IPS DF 19.7 (cell line): ENCODE results near the gene AMMECR1.

Experiments
- DNase-seq: peaks from one replicate; pipeline ENCODE4 v3.0.0-alpha.2; 2013; ENCODE audit warnings: low read depth, low spot score

AMMECR1 gene

GRCh38 chrX:110311437-110312230 is 6.3 kb downstream of the AMMECR1 start:
- no peak for DNase-seq

- DNase-seq: no peak
Measured at GRCh38 chrX:110310896-110311295, 7.0 kb downstream of the AMMECR1 start.

- DNase-seq: no peak
Measured at GRCh38 chrX:110310000-110310790, 7.7 kb downstream of the AMMECR1 start.

- no peak for DNase-seq
Measured at GRCh38 chrX:110308220-110308619, 9.7 kb downstream of the AMMECR1 start.

- no peak for DNase-seq
Measured at GRCh38 chrX:110304884-110305283, 13.0 kb downstream of the AMMECR1 start.

GRCh38 chrX:110304371-110304770 is 13.5 kb downstream of the AMMECR1 start:
- no peak for DNase-seq

- DNase-seq: no peak
Measured at GRCh38 chrX:110302975-110303374, 14.9 kb downstream of the AMMECR1 start.

- no peak for DNase-seq
Measured at GRCh38 chrX:110301194-110301593, 16.7 kb downstream of the AMMECR1 start.

- DNase-seq: no peak
Measured at GRCh38 chrX:110294087-110294486, 23.8 kb downstream of the AMMECR1 start.

- DNase-seq: no peak
Measured at GRCh38 chrX:110293658-110294057, 24.2 kb downstream of the AMMECR1 start.

- DNase-seq: no peak
Measured at GRCh38 chrX:110287605-110288004, 30.3 kb downstream of the AMMECR1 start.

GRCh38 chrX:110286106-110286505 is 31.8 kb downstream of the AMMECR1 start:
- DNase-seq: no peak

- DNase-seq: no peak
Measured at GRCh38 chrX:110284159-110284558, 33.7 kb downstream of the AMMECR1 start.

- DNase-seq: no peak
Measured at GRCh38 chrX:110282922-110283321, 35.0 kb downstream of the AMMECR1 start.

GRCh38 chrX:110281377-110281776 is 36.5 kb downstream of the AMMECR1 start:
- no peak for DNase-seq

GRCh38 chrX:110280954-110281353 is 36.9 kb downstream of the AMMECR1 start:
- DNase-seq: no peak

GRCh38 chrX:110277609-110278008 is 40.3 kb downstream of the AMMECR1 start:
- no peak for DNase-seq

GRCh38 chrX:110276778-110277177 is 41.1 kb downstream of the AMMECR1 start:
- DNase-seq: no peak

GRCh38 chrX:110268886-110269285 is 49.0 kb downstream of the AMMECR1 start:
- DNase-seq: no peak

GRCh38 chrX:110268395-110268794 is 49.5 kb downstream of the AMMECR1 start:
- no peak for DNase-seq

- DNase-seq: no peak
Measured at GRCh38 chrX:110267874-110268273, 50.0 kb downstream of the AMMECR1 start.

GRCh38 chrX:110265661-110266060 is 52.2 kb downstream of the AMMECR1 start:
- no peak for DNase-seq

GRCh38 chrX:110259117-110259516 is 58.8 kb downstream of the AMMECR1 start:
- DNase-seq: no peak
